HepG2 (cell line): Measurements from ENCODE around the gene STK24. TPM values are rescaled to one million over a fixed set of nuclear protein-coding genes. Genes with fewer than 3 reads are reported as not detected.

ENCODE experiments used
- ATAC-seq: fragments of 200-7000 bp; cut with Tn5 transposase; 3 replicates; pipeline ENCODE4 v1.9.1; 2020; ENCODE audit warnings: mild to moderate bottlenecking, moderate library complexity
- BruUV-seq: library from RNA; stranded (reverse); fragments of 400-500 nt; replicated peaks from 2 replicates; lab custom pipeline; 2021; lab: Mats Ljungman, UMichigan
- CTCF ChIA-PET: fragments of 300-600 bp; formaldehyde crosslinking; extraction: SDS; loops from one replicate; lab custom pipeline; 2021; ENCODE audit warnings: low total read pairs, inconsistent platforms, low intra/inter-chr PET ratio; lab: Yijun Ruan, JAX
- POLR2A ChIA-PET: fragments of 350-600 bp; sonication (Branson Sonifier 250); formaldehyde crosslinking; loops from one replicate; lab custom pipeline; 2020; ENCODE audit warnings: antibody characterized with exemption, inconsistent platforms; lab: Yijun Ruan, JAX
- DNase-seq: peaks from one replicate; pipeline ENCODE4 v3.0.0-alpha.2; 2015; ENCODE audit warnings: low spot score
- FAIRE-seq: peaks from 3 replicates; lab custom pipeline; 2011; peaks lifted over from hg19 to GRCh38; lab: Jason Lieb, UNC
- H2AFZ ChIP-seq: one replicate; pipeline ENCODE4 v1.6.1; 2011; ENCODE audit warnings: low read length, inconsistent platforms
- H3K27ac ChIP-seq: fragments of 300-600 bp; 3 replicates; pipeline ENCODE4 v1.8.0; 2011; ENCODE audit warnings: mixed run types, mild to moderate bottlenecking, mixed read lengths, low read length, inconsistent platforms; ENCODE audit not compliant: insufficient read depth; ENCODE audit errors: extremely low read length
- H3K27me3 ChIP-seq, 2 experiments: fragments of 200-600 bp in 1 of 2; 2 replicates in 1 of 2; 3 replicates in 1 of 2; pipeline versions ENCODE4 v1.6.0 to v1.8.0; 2011; ENCODE audit warnings: low read length in 2 of 2, mild to moderate bottlenecking in 2 of 2, moderate library complexity in 2 of 2, inconsistent platforms in 1 of 2; ENCODE audit not compliant: insufficient read depth in 2 of 2, control insufficient read depth in 1 of 2
- H3K36me3 ChIP-seq, 2 experiments: fragments of 200-600 bp in 1 of 2; replicated peaks in 1 of 2; 2 replicates in 1 of 2; 3 replicates in 1 of 2; pipeline versions ENCODE4 v1.5.1 to v1.8.0; 2011; ENCODE audit warnings: low read length in 2 of 2, inconsistent platforms in 1 of 2; ENCODE audit not compliant: insufficient read depth in 2 of 2, control insufficient read depth in 1 of 2
- H3K4me1 ChIP-seq: 2 replicates; pipeline ENCODE4 v1.5.1; 2012; ENCODE audit warnings: low read length, inconsistent platforms; ENCODE audit not compliant: insufficient read depth
- H3K4me2 ChIP-seq: 2 replicates; pipeline ENCODE4 v1.6.0; 2011; ENCODE audit warnings: low read depth, low read length, inconsistent platforms
- H3K4me3 ChIP-seq, 3 experiments: fragments of 200-600 bp in 1 of 3; sonication (generic), shearing (Covaris generic) in 1 of 3; replicated peaks in 1 of 3; 2 replicates each; pipeline ENCODE4 v1.5.1; 2011 to 2016; ENCODE audit warnings: low read length in 3 of 3, inconsistent platforms in 2 of 3, low read depth in 2 of 3, mild to moderate bottlenecking in 2 of 3, control low read depth in 1 of 3, mixed read lengths in 1 of 3; ENCODE audit not compliant: insufficient read depth in 1 of 3
- H3K79me2 ChIP-seq: one replicate; pipeline ENCODE4 v1.6.1; 2011; ENCODE audit warnings: low read length, inconsistent platforms; ENCODE audit not compliant: insufficient read depth
- H3K9ac ChIP-seq: 2 replicates; pipeline ENCODE4 v1.6.0; 2011; ENCODE audit warnings: mild to moderate bottlenecking, low read depth, low read length, inconsistent platforms; ENCODE audit not compliant: insufficient read depth
- H3K9me3 ChIP-seq: 2 replicates; pipeline ENCODE4 v1.5.1; 2012; ENCODE audit warnings: mild to moderate bottlenecking, low read length
- H4K20me1 ChIP-seq: 2 replicates; pipeline ENCODE4 v1.6.0; 2011; ENCODE audit warnings: inconsistent platforms, mild to moderate bottlenecking, low read length, moderate library complexity; ENCODE audit not compliant: insufficient read depth
- MBNL3 ChIP-seq: fragments of 250-450 bp; sonication (Bioruptor Pico); conservative IDR thresholded peaks from 2 replicates; pipeline ENCODE4 v1.8.0; 2022; ENCODE audit warnings: mild to moderate bottlenecking, inconsistent platforms
- NAIF1 ChIP-seq: sonication (generic); formaldehyde crosslinking; IDR thresholded peaks from 2 replicates; pipeline ENCODE4 v1.5.0; 2020; ENCODE audit warnings: mild to moderate bottlenecking, missing genetic modification reagents, borderline replicate concordance
- PITX1 ChIP-seq: sonication (generic); formaldehyde crosslinking; IDR thresholded peaks from 2 replicates; pipeline ENCODE4 v1.5.1; 2020; ENCODE audit warnings: mild to moderate bottlenecking, missing genetic modification reagents
- ZFP62 ChIP-seq: sonication (generic); formaldehyde crosslinking; IDR thresholded peaks from 2 replicates; pipeline ENCODE4 v1.4.0; 2020; ENCODE audit warnings: missing genetic modification reagents
- ZMYM2 ChIP-seq: sonication (generic); formaldehyde crosslinking; IDR thresholded peaks from 2 replicates; pipeline ENCODE4 v1.8.0; 2022; ENCODE audit warnings: mild to moderate bottlenecking, missing genetic modification reagents
- ZNF724P ChIP-seq: sonication (generic); formaldehyde crosslinking; IDR thresholded peaks from 2 replicates; pipeline ENCODE4 v1.8.0; 2022; ENCODE audit warnings: missing genetic modification reagents, borderline replicate concordance
- WGBS: methylation state at CpG from one replicate; pipeline ENCODE4 v1.1.6; 2017; ENCODE audit warnings: low lambda C conversion rate; 5-methylcytosine and 5-hydroxymethylcytosine counted together
- in situ Hi-C: cut with HindIII; loops from 2 replicates; pipeline ENCODE4 v1.10.0; 2017; ENCODE audit warnings: low pct_unique_long_range_greater_than_20kb; ENCODE audit not compliant: extremely low pct_ligation_motif_present
- intact Hi-C: fragments of 100-400 bp; cut with micrococcal nuclease; formaldehyde crosslinking; loops from one replicate; pipeline ENCODE4 v1.10.0; 2022; ENCODE audit not compliant: unreplicated experiment
- polyA plus RNA-seq, 8 experiments: library from polyadenylated mRNA; depleted of rRNA in 3 of 8; stranded (reverse) in 7 of 8; unstranded in 1 of 8; fragments of >200 nt; fragmentation: Illumina TruSeq in 4 of 8; extraction: Trizol in 4 of 8; gene quantifications; 2 replicates each; pipeline versions ENCODE4 v1.2.1 to v1.2.3, GENCODE V29; 2011 to 2016; ENCODE audit warnings: low read depth in 4 of 8, missing spikeins in 1 of 8, mixed read lengths in 1 of 8; ENCODE audit not compliant: insufficient read depth in 1 of 8
- total RNA-seq, 5 experiments: library from RNA; depleted of rRNA; stranded (reverse); fragments of >200 nt; fragmentation: Illumina TruSeq; extraction: Trizol; gene quantifications; 2 replicates each; pipeline ENCODE4 v1.2.3, GENCODE V29; 2016; ENCODE audit warnings: low read depth in 1 of 5
- TF ChIP-seq, protein P1 (sequence below): IDR thresholded peaks from 2 replicates; pipeline ENCODE4 v1.6.1; 2016; ENCODE audit warnings: mild to moderate bottlenecking
- TF ChIP-seq, protein P2 (sequence below): sonication (generic); formaldehyde crosslinking; IDR thresholded peaks from 2 replicates; pipeline ENCODE4 v1.4.0; 2020; ENCODE audit warnings: missing genetic modification reagents

The STK24 gene
- total and polyA plus RNA-seq, 2 of the 13 experiments (the other 11 are each of a cell fraction or from before 2014, with no cell fraction given) = 51.3 to 73.0 TPM

DNA sequence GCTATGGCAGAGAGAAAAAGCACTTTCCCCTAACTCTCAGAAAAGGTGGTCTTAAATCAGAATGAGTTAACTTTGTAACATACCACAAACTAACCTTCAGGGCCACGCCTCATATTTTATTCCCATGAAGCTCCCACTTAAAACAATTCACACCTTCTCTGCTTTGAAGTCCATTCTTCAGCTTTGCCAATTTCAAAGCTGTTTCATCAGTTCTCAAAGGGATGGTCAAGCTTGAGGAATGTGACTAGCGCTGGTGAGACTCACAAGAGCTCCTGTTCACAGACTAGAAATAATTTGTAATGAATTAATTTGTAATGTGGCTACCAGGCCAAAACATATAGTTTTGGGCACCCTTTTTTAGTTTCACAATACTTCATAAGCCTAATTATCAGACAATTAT is 68.2 kb downstream of the STK24 start:
- 89% methylated on average over 2 of the region's 2 CpGs for WGBS
- H3K9me3 ChIP-seq = no peaks in the 10 kb centered on the region
- ATAC-seq (no peak), DNase-seq (peak; percentile 35), FAIRE-seq (no peak)
- H3K36me3 ChIP-seq = peaks cover 7 to 22% of the 10 kb centered on the region in 2 experiments
- in situ Hi-C loops = no loop called here
- H4K20me1 ChIP-seq = peaks cover 15% of the 10 kb centered on the region
- CTCF ChIA-PET = no interaction called here
- no peak overlapping the region for H3K9ac ChIP-seq
- no peaks in the 10 kb centered on the region for H3K27me3 ChIP-seq
- peak overlapping the region; percentile 92 for H3K27ac ChIP-seq
- no peak overlapping the region for H2AFZ ChIP-seq
- POLR2A ChIA-PET = interaction anchor here (1.6 to 2.9 kb wide), 2 partner anchors 13 to 24 kb away, joined by 4 to 21 read pairs; no protein-coding TSS in a partner anchor
- intact Hi-C loops = loop anchor here (5.0 kb wide), 1 partner anchor 64 kb away; no protein-coding TSS in a partner anchor
- peaks cover 92% of the 10 kb centered on the region for H3K4me1 ChIP-seq
- no peak overlapping the region for H3K4me2 ChIP-seq
- TF ChIP-seq ZMYM2 (CRISPR knock-in tag) (no peak), ZNF724P (CRISPR knock-in tag) (no peak), PITX1 (CRISPR knock-in tag) (no peak), ZFP62 (CRISPR knock-in tag) (no peak), NAIF1 (CRISPR knock-in tag) (no peak)
- TF ChIP-seq, protein P1, sequence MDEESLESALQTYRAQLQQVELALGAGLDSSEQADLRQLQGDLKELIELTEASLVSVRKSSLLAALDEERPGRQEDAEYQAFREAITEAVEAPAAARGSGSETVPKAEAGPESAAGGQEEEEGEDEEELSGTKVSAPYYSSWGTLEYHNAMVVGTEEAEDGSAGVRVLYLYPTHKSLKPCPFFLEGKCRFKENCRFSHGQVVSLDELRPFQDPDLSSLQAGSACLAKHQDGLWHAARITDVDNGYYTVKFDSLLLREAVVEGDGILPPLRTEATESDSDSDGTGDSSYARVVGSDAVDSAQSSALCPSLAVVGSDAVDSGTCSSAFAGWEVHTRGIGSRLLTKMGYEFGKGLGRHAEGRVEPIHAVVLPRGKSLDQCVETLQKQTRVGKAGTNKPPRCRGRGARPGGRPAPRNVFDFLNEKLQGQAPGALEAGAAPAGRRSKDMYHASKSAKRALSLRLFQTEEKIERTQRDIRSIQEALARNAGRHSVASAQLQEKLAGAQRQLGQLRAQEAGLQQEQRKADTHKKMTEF (CRISPR knock-in tag) = no peak
- peaks cover 90% of the 10 kb centered on the region for H3K79me2 ChIP-seq
- no TSS peak for BruUV-seq
- no peak overlapping the region for H3K4me3 ChIP-seq

DNA sequence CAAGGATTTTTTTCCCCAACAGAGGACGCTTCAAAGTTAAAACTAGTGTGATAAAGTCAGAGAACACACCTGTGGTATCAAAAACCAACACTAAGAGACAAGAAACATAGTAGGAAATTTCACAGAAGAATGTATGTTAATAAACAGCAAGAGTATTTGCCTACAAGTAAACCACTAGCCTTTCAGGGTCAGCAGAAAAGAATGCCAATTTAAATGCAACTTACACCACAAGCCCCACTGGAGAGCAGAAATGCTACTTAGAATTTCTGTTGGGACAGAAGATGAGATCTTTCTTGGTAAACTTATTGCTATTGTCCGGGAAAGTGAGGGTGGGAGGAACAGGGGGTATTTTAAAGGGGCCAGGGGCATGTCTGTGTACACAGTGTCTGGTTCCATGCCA is 68.6 kb downstream of the STK24 start:
- no TSS peak for BruUV-seq
- ChIA-PET CTCF (no interaction called here), POLR2A (interaction anchor here (1.6 to 2.9 kb wide), 3 partner anchors 13 to 69 kb away, joined by 4 to 21 read pairs (median 11); partner anchors contain the start of gene STK24)
- Histone ChIP-seq H3K27ac (peak overlapping the region; percentile 92), H3K27me3 (no peaks in the 10 kb centered on the region), H4K20me1 (peaks cover 19% of the 10 kb centered on the region), H3K36me3 (peaks cover 6 to 18% of the 10 kb centered on the region in 2 experiments), H3K79me2 (peaks cover 90% of the 10 kb centered on the region), H3K9me3 (no peaks in the 10 kb centered on the region), H3K4me2 (no peak overlapping the region), H3K4me1 (peaks cover 95% of the 10 kb centered on the region), H3K4me3 (no peak overlapping the region), H3K9ac (no peak overlapping the region), H2AFZ (no peak overlapping the region)
- no peak for FAIRE-seq
- in situ Hi-C loops = no loop called here
- WGBS = 76% methylated on average over 2 of the region's 2 CpGs
- ATAC-seq = no peak
- intact Hi-C loops = loop anchor here (5.0 kb wide), 1 partner anchor 64 kb away; no protein-coding TSS in a partner anchor
- DNase-seq = no peak
- TF ChIP-seq, protein P2, sequence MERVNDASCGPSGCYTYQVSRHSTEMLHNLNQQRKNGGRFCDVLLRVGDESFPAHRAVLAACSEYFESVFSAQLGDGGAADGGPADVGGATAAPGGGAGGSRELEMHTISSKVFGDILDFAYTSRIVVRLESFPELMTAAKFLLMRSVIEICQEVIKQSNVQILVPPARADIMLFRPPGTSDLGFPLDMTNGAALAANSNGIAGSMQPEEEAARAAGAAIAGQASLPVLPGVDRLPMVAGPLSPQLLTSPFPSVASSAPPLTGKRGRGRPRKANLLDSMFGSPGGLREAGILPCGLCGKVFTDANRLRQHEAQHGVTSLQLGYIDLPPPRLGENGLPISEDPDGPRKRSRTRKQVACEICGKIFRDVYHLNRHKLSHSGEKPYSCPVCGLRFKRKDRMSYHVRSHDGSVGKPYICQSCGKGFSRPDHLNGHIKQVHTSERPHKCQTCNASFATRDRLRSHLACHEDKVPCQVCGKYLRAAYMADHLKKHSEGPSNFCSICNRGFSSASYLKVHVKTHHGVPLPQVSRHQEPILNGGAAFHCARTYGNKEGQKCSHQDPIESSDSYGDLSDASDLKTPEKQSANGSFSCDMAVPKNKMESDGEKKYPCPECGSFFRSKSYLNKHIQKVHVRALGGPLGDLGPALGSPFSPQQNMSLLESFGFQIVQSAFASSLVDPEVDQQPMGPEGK = peak; percentile 25; the same call in 1 of the 2 replicates
- no peak for TF ChIP-seq MBNL3 (CRISPR knock-in tag)
